HG03354 (cell line): ENCODE measurements around the gene PLAAT2.
"Not testable (repeated sequence)": the region's sequence is repeated elsewhere in the genome, so short reads cannot be mapped to it uniquely, and the experiment has no call there.

ENCODE experiments used
- ATAC-seq: cut with Tn5 transposase; IDR thresholded peaks from one replicate; pipeline ENCODE4 v1.9.1; 2021; ENCODE audit warnings: mild to moderate bottlenecking; ENCODE audit not compliant: unreplicated experiment, poor library complexity, severe bottlenecking

PLAAT2 gene

GRCh38 chr11:63581224-63581623 is 18.0 kb upstream of the PLAAT2 start:
- ATAC-seq: not testable (repeated sequence)

GRCh38 chr11:63578882-63579281 is 15.7 kb upstream of the PLAAT2 start:
- ATAC-seq: not testable (repeated sequence)

GRCh38 chr11:63574856-63575602 is 11.8 kb upstream of the PLAAT2 start:
- ATAC-seq: no peak

- peak; percentile 68 for ATAC-seq
Measured at GRCh38 chr11:63573881-63574855, 11.0 kb upstream of the PLAAT2 start.

- peak; percentile 50 for ATAC-seq
Measured at GRCh38 chr11:63572026-63572688, 9.0 kb upstream of the PLAAT2 start.

GRCh38 chr11:63569570-63569969 is 6.4 kb upstream of the PLAAT2 start:
- no peak for ATAC-seq

- ATAC-seq: peak; percentile 80
Measured at GRCh38 chr11:63567044-63567840, 4.1 kb upstream of the PLAAT2 start.

- ATAC-seq: no peak
Measured at GRCh38 chr11:63564784-63565350, 1.7 kb upstream of the PLAAT2 start.

- peak; percentile 65 for ATAC-seq
Measured at GRCh38 chr11:63564056-63564774, 1.0 kb upstream of the PLAAT2 start.

- ATAC-seq: no peak
Measured at GRCh38 chr11:63560506-63561180, 2.5 kb downstream of the PLAAT2 start.

- ATAC-seq: no peak
Measured at GRCh38 chr11:63558459-63559157, 4.6 kb downstream of the PLAAT2 start.

GRCh38 chr11:63557570-63557969 is 5.6 kb downstream of the PLAAT2 start:
- no peak for ATAC-seq

GRCh38 chr11:63556404-63557013 is 6.7 kb downstream of the PLAAT2 start:
- no peak for ATAC-seq

GRCh38 chr11:63554877-63555223 is 8.3 kb downstream of the PLAAT2 start:
- no peak for ATAC-seq

GRCh38 chr11:63553759-63554158 is 9.4 kb downstream of the PLAAT2 start:
- ATAC-seq: peak; percentile 88

GRCh38 chr11:63552921-63553320 is 10.3 kb downstream of the PLAAT2 start:
- no peak for ATAC-seq

- no peak for ATAC-seq
Measured at GRCh38 chr11:63551889-63552266, 11.3 kb downstream of the PLAAT2 start.
